DND-41 (cell line): ENCODE measurements around the gene NDRG3.
A peak's percentile ranks its signal among the peaks of the same experiment; 100 is the strongest.

ENCODE experiments used
- ATAC-seq: fragments of 200-7000 bp; cut with Tn5 transposase; 3 replicates; pipeline ENCODE4 v1.9.1; 2021; ENCODE audit warnings: low read depth; ENCODE audit not compliant: insufficient read depth
- DNase-seq: peaks from one replicate; pipeline ENCODE4 v3.0.0-alpha.2; 2020
- H2AFZ ChIP-seq: 2 replicates; pipeline ENCODE4 v1.6.0; 2012; ENCODE audit warnings: low read depth, low read length
- H3K27ac ChIP-seq: 2 replicates; pipeline ENCODE4 v1.5.1; 2012; ENCODE audit warnings: low read length, inconsistent platforms
- H3K27me3 ChIP-seq: fragments of 200-600 bp; sonication (generic); 2 replicates; pipeline ENCODE4 v1.6.0; 2012; ENCODE audit warnings: low read length, mild to moderate bottlenecking, inconsistent platforms; ENCODE audit not compliant: insufficient read depth, poor library complexity
- H3K36me3 ChIP-seq: 2 replicates; pipeline ENCODE4 v1.5.1; 2012; ENCODE audit warnings: low read length, inconsistent platforms; ENCODE audit not compliant: insufficient read depth
- H3K4me1 ChIP-seq: 2 replicates; pipeline ENCODE4 v1.5.1; 2012; ENCODE audit warnings: mild to moderate bottlenecking, low read length; ENCODE audit not compliant: insufficient read depth
- H3K4me2 ChIP-seq: 2 replicates; pipeline ENCODE4 v1.6.0; 2012; ENCODE audit warnings: mild to moderate bottlenecking, moderate library complexity, low read length, inconsistent platforms; ENCODE audit not compliant: insufficient read depth
- H3K4me3 ChIP-seq, 2 experiments: fragments of 200-600 bp in 1 of 2; shearing (Covaris generic) in 1 of 2; 2 replicates each; pipeline ENCODE4 v1.5.1; 2012 to 2016; ENCODE audit warnings: inconsistent platforms in 2 of 2, low read length in 2 of 2, mild to moderate bottlenecking in 2 of 2, low read depth in 1 of 2, moderate library complexity in 1 of 2
- H3K79me2 ChIP-seq: 2 replicates; pipeline ENCODE4 v1.6.0; 2012; ENCODE audit warnings: low read length, inconsistent platforms; ENCODE audit not compliant: insufficient read depth
- H3K9ac ChIP-seq: 2 replicates; pipeline ENCODE4 v1.6.0; 2012; ENCODE audit warnings: low read depth, mild to moderate bottlenecking, inconsistent platforms, low read length, moderate library complexity
- H3K9me3 ChIP-seq: 2 replicates; pipeline ENCODE4 v1.5.1; 2012; ENCODE audit warnings: low read length, moderate library complexity, mild to moderate bottlenecking, inconsistent platforms; ENCODE audit not compliant: insufficient read depth, severe bottlenecking
- H4K20me1 ChIP-seq: 2 replicates; pipeline ENCODE4 v1.6.0; 2012; ENCODE audit warnings: low read length; ENCODE audit not compliant: insufficient read depth
- CTCF ChIP-seq: IDR thresholded peaks from 2 replicates; pipeline ENCODE4 v1.5.1; 2012; ENCODE audit warnings: borderline replicate concordance, low read length, moderate library complexity, mild to moderate bottlenecking; ENCODE audit not compliant: poor library complexity, severe bottlenecking; ENCODE audit errors: extremely low read depth
- EZH2 ChIP-seq: IDR thresholded peaks from 3 replicates; pipeline ENCODE4 v1.6.1; 2012; ENCODE audit warnings: borderline replicate concordance, low read depth, mild to moderate bottlenecking, moderate library complexity, low read length, inconsistent platforms; ENCODE audit not compliant: severe bottlenecking

The NDRG3 gene

GRCh38 chr20:36744764-36745191, 1.1 kb downstream of the NDRG3 start:
- H4K20me1 ChIP-seq, result no peaks in the 10 kb centered on the region
- H2AFZ ChIP-seq, result peak overlapping the region; percentile 81; the same call in 1 of the 2 replicates
- peaks cover 23% of the 10 kb centered on the region for H3K79me2 ChIP-seq
- ATAC-seq, result no peak
- TF ChIP-seq EZH2 (no peak), CTCF (no peak)
- peaks cover 28% of the 10 kb centered on the region for H3K4me1 ChIP-seq
- H3K27me3 ChIP-seq, result no peaks in the 10 kb centered on the region
- H3K4me3 ChIP-seq, result peak overlapping the region in 1 of 2 experiments; percentile 77; a peak in 2 of 4 replicates
- peak overlapping the region; percentile 68 for H3K9ac ChIP-seq
- no peaks in the 10 kb centered on the region for H3K36me3 ChIP-seq
- H3K4me2 ChIP-seq, result peak overlapping the region; percentile 83
- no peak for DNase-seq
- no peaks in the 10 kb centered on the region for H3K9me3 ChIP-seq
- H3K27ac ChIP-seq, result no peak overlapping the region

- TF ChIP-seq CTCF, result no peak
- TF ChIP-seq EZH2, result no peak
- H3K9ac ChIP-seq, result no peak overlapping the region
- H3K27me3 ChIP-seq, result no peaks in the 10 kb centered on the region
Observed at GRCh38 chr20:36744243-36744642, 1.6 kb downstream of the NDRG3 start.

GRCh38 chr20:36742558-36742957, 3.3 kb downstream of the NDRG3 start:
- H3K9me3 ChIP-seq, result no peaks in the 10 kb centered on the region
- ATAC-seq, result no peak

More at GRCh38 chr20:36744243-36744642, 1.6 kb downstream of the NDRG3 start:
- Histone ChIP-seq H3K36me3 (no peaks in the 10 kb centered on the region), H2AFZ (no peak overlapping the region), H3K4me1 (peaks cover 28% of the 10 kb centered on the region), H3K9me3 (no peaks in the 10 kb centered on the region), H3K27ac (no peak overlapping the region), H4K20me1 (no peaks in the 10 kb centered on the region), H3K4me3 (peak overlapping the region in 1 of 2 experiments; percentile 23; a peak in 1 of 4 replicates), H3K79me2 (peaks cover 25% of the 10 kb centered on the region), H3K4me2 (peak overlapping the region; percentile 83)
- no peak for ATAC-seq
- no peak for DNase-seq

More at GRCh38 chr20:36742558-36742957, 3.3 kb downstream of the NDRG3 start:
- Histone ChIP-seq H3K27me3 (no peaks in the 10 kb centered on the region), H4K20me1 (no peaks in the 10 kb centered on the region), H3K36me3 (no peaks in the 10 kb centered on the region), H3K4me2 (no peak overlapping the region), H2AFZ (no peak overlapping the region), H3K4me1 (peaks cover 28% of the 10 kb centered on the region), H3K27ac (no peak overlapping the region), H3K79me2 (peaks cover 35% of the 10 kb centered on the region), H3K9ac (no peak overlapping the region), H3K4me3 (no peak overlapping the region)
- DNase-seq, result no peak
- TF ChIP-seq CTCF, result no peak
- TF ChIP-seq EZH2, result no peak
